ENCODE data around the gene PYGL.
"Not testable (repeated sequence)": the region's sequence is repeated elsewhere in the genome, so short reads cannot be mapped to it uniquely, and the experiment has no call there.

The PYGL gene

DNA sequence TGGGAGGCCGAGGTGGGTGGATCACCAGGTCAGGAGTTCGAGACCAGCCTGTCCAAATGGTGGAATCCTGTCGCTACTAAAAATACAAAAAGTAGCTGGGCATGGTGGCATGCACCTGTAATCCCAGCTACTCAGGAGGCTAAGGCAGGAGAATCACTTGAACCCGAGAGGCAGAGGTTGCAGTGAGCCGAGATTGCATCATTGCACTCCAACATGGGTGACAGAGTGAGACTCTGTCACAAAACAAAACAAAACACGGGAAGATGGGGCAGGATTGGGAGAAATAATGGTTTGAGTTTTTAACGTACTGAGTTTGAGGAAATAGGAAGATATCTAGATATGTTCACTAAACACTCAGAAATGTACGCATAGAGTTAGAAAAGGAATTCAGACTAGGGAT, 2.6 kb downstream of the PYGL start:
- H3K23ac ChIP-seq (ENCODE audit: low read length in 2 of 2); H3K79me1 ChIP-seq (replicated peaks; ENCODE audit: low read length, poor library complexity, severe bottlenecking); H2BK12ac ChIP-seq (ENCODE audit: low read length in 2 of 2); H4K91ac ChIP-seq (ENCODE audit: low read length); H2AFZ ChIP-seq (ENCODE audit: low read depth, low read length); H3K4me2 ChIP-seq (ENCODE audit: low read length, poor library complexity, severe bottlenecking); H4K8ac ChIP-seq (ENCODE audit: low read length); H2BK120ac ChIP-seq (ENCODE audit: low read depth, low read length); H2BK5ac ChIP-seq (ENCODE audit: low read depth, low read length, poor library complexity, severe bottlenecking); H3K18ac ChIP-seq (ENCODE audit: low read depth in 1 of 2, low read length in 2 of 2); H2BK15ac ChIP-seq (ENCODE audit: low read depth, poor library complexity, severe bottlenecking); H3K9ac ChIP-seq (ENCODE audit: low read length); H3K9me3 ChIP-seq (ENCODE audit: control insufficient read depth, low read length); H2AK5ac ChIP-seq (ENCODE audit: low read length, severe bottlenecking); H3K4ac ChIP-seq (ENCODE audit: low read depth in 1 of 2, low read length in 2 of 2); DNase-seq; H3K4me3 ChIP-seq (ENCODE audit: insufficient read depth in 1 of 2, low read depth in 1 of 2, low read length in 2 of 2); H3K27me3 ChIP-seq (ENCODE audit: control insufficient read depth in 1 of 2, insufficient read depth in 1 of 2, low read length in 2 of 2); H3K36me3 ChIP-seq (ENCODE audit: control insufficient read depth in 1 of 2, insufficient read depth in 2 of 2, low read depth in 1 of 2, low read length in 2 of 2); H3K14ac ChIP-seq (ENCODE audit: low read length in 2 of 2); H3K4me1 ChIP-seq (ENCODE audit: control insufficient read depth, insufficient read depth, low read depth, low read length): not testable (repeated sequence)
- 95% methylated on average over 8 of the region's 8 CpGs for WGBS
- H3K27ac ChIP-seq (ENCODE audit: low read length, poor library complexity, severe bottlenecking), result peak overlapping the region; percentile 3

DNA sequence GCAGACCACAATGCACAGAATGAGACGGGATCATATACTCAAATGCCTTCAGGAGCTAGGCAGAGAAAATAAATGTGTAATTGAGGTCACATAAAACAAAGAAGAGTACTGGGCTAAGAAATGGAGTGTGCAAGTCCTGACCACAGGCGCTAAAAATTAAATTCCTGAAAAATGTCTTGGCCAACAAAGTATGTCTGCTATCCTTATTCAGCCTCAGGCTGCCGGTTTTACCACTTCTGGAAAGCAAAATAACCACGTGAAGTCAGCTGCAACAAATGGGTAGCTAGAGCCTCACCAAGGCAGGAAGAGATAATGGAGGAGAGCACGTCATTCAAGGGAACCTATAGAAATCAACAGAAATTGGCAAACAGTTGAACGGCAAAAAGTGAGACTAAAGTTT, 3.1 kb downstream of the PYGL start:
- Histone ChIP-seq H2BK120ac (ENCODE audit: low read depth, low read length) (no peak overlapping the region), H3K4me2 (ENCODE audit: low read length, poor library complexity, severe bottlenecking) (no peak overlapping the region), H4K8ac (ENCODE audit: low read length) (no peak overlapping the region), H3K18ac (ENCODE audit: low read depth in 1 of 2, low read length in 2 of 2) (no peak overlapping the region), H2BK15ac (ENCODE audit: low read depth, poor library complexity, severe bottlenecking) (no peak overlapping the region), H3K14ac (ENCODE audit: low read length in 2 of 2) (no peak overlapping the region), H2AFZ (ENCODE audit: low read depth, low read length) (no peak overlapping the region), H3K4me3 (ENCODE audit: insufficient read depth in 1 of 2, low read depth in 1 of 2, low read length in 2 of 2) (no peak overlapping the region), H4K91ac (ENCODE audit: low read length) (no peak overlapping the region), H2AK5ac (ENCODE audit: low read length, severe bottlenecking) (no peak overlapping the region), H3K4ac (ENCODE audit: low read depth in 1 of 2, low read length in 2 of 2) (no peak overlapping the region), H3K79me1 (replicated peaks; ENCODE audit: low read length, poor library complexity, severe bottlenecking) (peaks cover 5% of the 10 kb centered on the region), H3K27ac (ENCODE audit: low read length, poor library complexity, severe bottlenecking) (peak overlapping the region; percentile 14), H3K9me3 (ENCODE audit: control insufficient read depth, low read length) (no peaks in the 10 kb centered on the region), H3K4me1 (ENCODE audit: control insufficient read depth, insufficient read depth, low read depth, low read length) (peaks cover 2% of the 10 kb centered on the region), H2BK12ac (ENCODE audit: low read length in 2 of 2) (no peak overlapping the region), H3K9ac (ENCODE audit: low read length) (no peak overlapping the region), H3K27me3 (ENCODE audit: control insufficient read depth in 1 of 2, insufficient read depth in 1 of 2, low read length in 2 of 2) (no peaks in the 10 kb centered on the region), H3K36me3 (ENCODE audit: control insufficient read depth in 1 of 2, insufficient read depth in 2 of 2, low read depth in 1 of 2, low read length in 2 of 2) (peaks cover 0 to 9% of the 10 kb centered on the region in 2 experiments), H2BK5ac (ENCODE audit: low read depth, low read length, poor library complexity, severe bottlenecking) (no peak overlapping the region), H3K23ac (ENCODE audit: low read length in 2 of 2) (peak overlapping the region in 1 of 2 experiments; percentile 40)
- DNase-seq, result no peak
- WGBS, result 70% methylated on average over 6 of the region's 6 CpGs

DNA sequence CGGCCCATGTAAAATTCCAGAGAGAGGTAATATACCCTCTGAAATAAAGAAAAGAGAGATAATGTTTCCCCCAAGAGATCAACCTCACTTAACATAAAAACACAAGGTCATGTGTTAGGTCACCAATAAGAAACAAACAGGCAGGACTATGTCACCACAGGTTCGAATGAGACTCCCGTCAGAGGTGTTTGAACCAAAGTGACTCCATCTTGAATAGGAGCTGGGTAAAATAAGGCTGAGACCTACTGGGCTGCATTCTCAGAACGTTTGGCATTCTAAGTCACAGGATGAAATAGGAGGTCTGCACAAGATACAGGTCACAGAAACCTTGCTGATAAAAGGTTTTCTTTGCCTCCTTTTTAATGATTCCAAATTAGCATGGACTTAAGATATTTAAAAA, 6.5 kb downstream of the PYGL start:
- Histone ChIP-seq H3K23ac (ENCODE audit: low read length in 2 of 2) (no peak overlapping the region), H3K27ac (ENCODE audit: low read length, poor library complexity, severe bottlenecking) (no peak overlapping the region), H3K4me2 (ENCODE audit: low read length, poor library complexity, severe bottlenecking) (no peak overlapping the region), H4K91ac (ENCODE audit: low read length) (no peak overlapping the region), H3K14ac (ENCODE audit: low read length in 2 of 2) (no peak overlapping the region), H3K36me3 (ENCODE audit: control insufficient read depth in 1 of 2, insufficient read depth in 2 of 2, low read depth in 1 of 2, low read length in 2 of 2) (peaks cover 2 to 39% of the 10 kb centered on the region in 2 experiments), H3K9ac (ENCODE audit: low read length) (no peak overlapping the region), H3K4ac (ENCODE audit: low read depth in 1 of 2, low read length in 2 of 2) (no peak overlapping the region), H3K27me3 (ENCODE audit: control insufficient read depth in 1 of 2, insufficient read depth in 1 of 2, low read length in 2 of 2) (no peaks in the 10 kb centered on the region), H3K4me1 (ENCODE audit: control insufficient read depth, insufficient read depth, low read depth, low read length) (peaks cover 3% of the 10 kb centered on the region), H4K8ac (ENCODE audit: low read length) (no peak overlapping the region), H3K9me3 (ENCODE audit: control insufficient read depth, low read length) (no peaks in the 10 kb centered on the region), H3K79me1 (replicated peaks; ENCODE audit: low read length, poor library complexity, severe bottlenecking) (peaks cover 8% of the 10 kb centered on the region), H2BK5ac (ENCODE audit: low read depth, low read length, poor library complexity, severe bottlenecking) (no peak overlapping the region), H2AFZ (ENCODE audit: low read depth, low read length) (no peak overlapping the region), H2BK12ac (ENCODE audit: low read length in 2 of 2) (no peak overlapping the region), H2BK15ac (ENCODE audit: low read depth, poor library complexity, severe bottlenecking) (no peak overlapping the region), H2BK120ac (ENCODE audit: low read depth, low read length) (no peak overlapping the region), H2AK5ac (ENCODE audit: low read length, severe bottlenecking) (peak overlapping the region; percentile 28), H3K18ac (ENCODE audit: low read depth in 1 of 2, low read length in 2 of 2) (no peak overlapping the region), H3K4me3 (ENCODE audit: insufficient read depth in 1 of 2, low read depth in 1 of 2, low read length in 2 of 2) (no peak overlapping the region)
- WGBS, result 79% methylated on average over 3 of the region's 4 CpGs
- no peak for DNase-seq

DNA sequence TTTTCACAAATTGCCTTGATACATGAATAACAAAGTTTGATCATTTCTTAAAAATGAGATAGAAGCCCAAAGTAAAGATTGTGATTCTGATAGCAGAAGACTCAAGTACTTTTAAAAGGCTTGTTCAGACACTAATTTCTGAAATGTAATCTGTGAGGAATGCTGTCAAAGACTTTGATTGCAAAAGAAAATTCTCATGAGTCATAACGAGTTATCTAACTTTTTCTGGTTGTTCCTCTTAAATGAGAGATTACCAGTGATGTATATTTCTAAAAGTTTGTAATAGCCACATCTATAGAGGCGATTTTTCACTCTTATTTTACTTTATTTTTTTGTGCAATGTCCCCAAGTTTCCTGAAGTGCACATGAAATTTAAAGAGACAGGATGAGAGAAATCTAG, 7.0 kb downstream of the PYGL start:
- Histone ChIP-seq H2BK15ac (ENCODE audit: low read depth, poor library complexity, severe bottlenecking) (no peak overlapping the region), H2AK5ac (ENCODE audit: low read length, severe bottlenecking) (no peak overlapping the region), H3K14ac (ENCODE audit: low read length in 2 of 2) (no peak overlapping the region), H2BK120ac (ENCODE audit: low read depth, low read length) (no peak overlapping the region), H3K9me3 (ENCODE audit: control insufficient read depth, low read length) (no peaks in the 10 kb centered on the region), H3K4me3 (ENCODE audit: insufficient read depth in 1 of 2, low read depth in 1 of 2, low read length in 2 of 2) (no peak overlapping the region), H3K36me3 (ENCODE audit: control insufficient read depth in 1 of 2, insufficient read depth in 2 of 2, low read depth in 1 of 2, low read length in 2 of 2) (peaks cover 2 to 41% of the 10 kb centered on the region in 2 experiments), H3K4ac (ENCODE audit: low read depth in 1 of 2, low read length in 2 of 2) (no peak overlapping the region), H2AFZ (ENCODE audit: low read depth, low read length) (no peak overlapping the region), H2BK12ac (ENCODE audit: low read length in 2 of 2) (no peak overlapping the region), H3K4me1 (ENCODE audit: control insufficient read depth, insufficient read depth, low read depth, low read length) (peaks cover 5% of the 10 kb centered on the region), H3K79me1 (replicated peaks; ENCODE audit: low read length, poor library complexity, severe bottlenecking) (peaks cover 8% of the 10 kb centered on the region), H3K9ac (ENCODE audit: low read length) (peak overlapping the region; percentile 26), H3K18ac (ENCODE audit: low read depth in 1 of 2, low read length in 2 of 2) (no peak overlapping the region), H2BK5ac (ENCODE audit: low read depth, low read length, poor library complexity, severe bottlenecking) (no peak overlapping the region), H3K4me2 (ENCODE audit: low read length, poor library complexity, severe bottlenecking) (no peak overlapping the region), H4K8ac (ENCODE audit: low read length) (no peak overlapping the region), H3K27me3 (ENCODE audit: control insufficient read depth in 1 of 2, insufficient read depth in 1 of 2, low read length in 2 of 2) (no peaks in the 10 kb centered on the region), H3K27ac (ENCODE audit: low read length, poor library complexity, severe bottlenecking) (no peak overlapping the region), H4K91ac (ENCODE audit: low read length) (no peak overlapping the region), H3K23ac (ENCODE audit: low read length in 2 of 2) (no peak overlapping the region)
- WGBS, result 33% methylated on average over 1 of the region's 2 CpGs
- DNase-seq, result peak; percentile 68
